LoVo (cell line): ENCODE data around the gene C20orf144.

Experiments
- DNase-seq: peaks from one replicate; pipeline ENCODE4 v3.0.0-alpha.2; 2016; ENCODE audit warnings: low spot score

The C20orf144 gene

GRCh38 chr20:33677991-33678702, 16.0 kb downstream of the C20orf144 start:
- no peak for DNase-seq

- DNase-seq: no peak
Measured at GRCh38 chr20:33679758-33680485, 17.8 kb downstream of the C20orf144 start.

GRCh38 chr20:33680686-33681085, 18.6 kb downstream of the C20orf144 start:
- DNase-seq: no peak

GRCh38 chr20:33681288-33681687, 19.2 kb downstream of the C20orf144 start:
- no peak for DNase-seq

GRCh38 chr20:33681728-33682353, 19.7 kb downstream of the C20orf144 start:
- no peak for DNase-seq

- DNase-seq: no peak
Measured at GRCh38 chr20:33684533-33685327, 22.6 kb downstream of the C20orf144 start.

- DNase-seq: no peak
Measured at GRCh38 chr20:33685328-33686099, 23.4 kb downstream of the C20orf144 start.

- peak; percentile 93 for DNase-seq
Measured at GRCh38 chr20:33686100-33686983, 24.2 kb downstream of the C20orf144 start, which contains the start of gene E2F1. Gene E2F1 (minus strand): TSS chr20:33686385. CDS start chr20:33686264, 121 bp downstream.

GRCh38 chr20:33686984-33687366, 24.8 kb downstream of the C20orf144 start:
- DNase-seq: no peak

- no peak for DNase-seq
Measured at GRCh38 chr20:33687370-33687915, 25.3 kb downstream of the C20orf144 start.

- DNase-seq: no peak
Measured at GRCh38 chr20:33687993-33688937, 26.1 kb downstream of the C20orf144 start.

GRCh38 chr20:33688938-33689424, 26.9 kb downstream of the C20orf144 start:
- no peak for DNase-seq

- no peak for DNase-seq
Measured at GRCh38 chr20:33689493-33689892, 27.4 kb downstream of the C20orf144 start.

GRCh38 chr20:33689973-33690372, 27.8 kb downstream of the C20orf144 start:
- no peak for DNase-seq

- no peak for DNase-seq
Measured at GRCh38 chr20:33693289-33693688, 31.2 kb downstream of the C20orf144 start.

GRCh38 chr20:33693741-33694638, 31.9 kb downstream of the C20orf144 start:
- no peak for DNase-seq

- DNase-seq: no peak
Measured at GRCh38 chr20:33694639-33695012, 32.5 kb downstream of the C20orf144 start.

GRCh38 chr20:33696448-33696847, 34.3 kb downstream of the C20orf144 start:
- no peak for DNase-seq
